ENCODE data around the gene SLC25A44. TPM values are rescaled to one million over a fixed set of nuclear protein-coding genes. Genes with fewer than 3 reads are reported as not detected.
A peak's percentile ranks its signal among the peaks of the same experiment; 100 is the strongest.

The SLC25A44 gene
- total RNA-seq, 4 donors from 2014 or later = 15.7 to 40.6 (median 33.7) TPM

DNA sequence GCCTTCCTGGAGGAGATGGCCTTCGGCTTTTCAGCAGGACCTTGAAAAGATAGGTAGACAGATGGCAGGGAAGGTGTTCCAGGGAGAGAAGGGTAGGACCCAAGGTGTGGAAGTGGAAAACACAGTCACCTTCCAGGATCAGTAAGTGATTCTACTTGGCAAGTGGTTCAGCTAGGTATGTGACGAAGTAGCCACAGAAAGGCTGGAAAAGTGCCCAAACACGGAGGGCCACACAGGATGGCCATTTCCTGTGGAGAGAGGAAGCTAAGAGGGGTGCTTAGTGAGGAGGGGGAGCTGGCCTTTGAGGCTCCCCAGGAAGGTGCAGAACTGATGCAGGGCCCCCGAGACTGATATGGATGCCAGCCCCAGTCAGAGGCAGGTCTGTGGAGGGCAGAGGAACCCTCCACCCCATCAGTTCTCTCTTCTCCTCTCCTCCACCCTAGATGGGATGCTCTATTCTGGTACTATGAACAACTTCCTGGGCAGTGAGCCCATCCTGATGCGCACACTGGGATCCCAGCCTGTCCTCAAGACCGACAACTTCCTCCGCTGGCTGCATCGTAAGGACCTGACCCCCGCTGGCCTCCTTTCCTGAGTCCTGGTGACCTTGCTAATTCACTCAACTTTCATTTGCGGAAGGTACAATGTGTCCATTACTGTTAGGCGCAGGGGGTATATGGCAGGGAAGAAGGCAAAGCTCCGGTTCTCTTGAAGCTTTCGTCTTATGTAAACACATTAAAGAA lies 33.7 kb upstream of the SLC25A44 start:
- Histone ChIP-seq H3K9me3 (no peaks in the 10 kb centered on the region), H3K4me3 (peak overlapping the region in 2 of 4 donors; percentile 49 to 58), H3K36me3 (no peaks in the 10 kb centered on the region), H3K4me1 (peaks cover 0 to 16% (median 0%) of the 10 kb centered on the region in 4 donors), H3K27me3 (no peaks in the 10 kb centered on the region), H3K27ac (peak overlapping the region in 2 of 4 donors; percentile 55 to 72)
- DNase-seq = no peak
- TF ChIP-seq, protein P1, sequence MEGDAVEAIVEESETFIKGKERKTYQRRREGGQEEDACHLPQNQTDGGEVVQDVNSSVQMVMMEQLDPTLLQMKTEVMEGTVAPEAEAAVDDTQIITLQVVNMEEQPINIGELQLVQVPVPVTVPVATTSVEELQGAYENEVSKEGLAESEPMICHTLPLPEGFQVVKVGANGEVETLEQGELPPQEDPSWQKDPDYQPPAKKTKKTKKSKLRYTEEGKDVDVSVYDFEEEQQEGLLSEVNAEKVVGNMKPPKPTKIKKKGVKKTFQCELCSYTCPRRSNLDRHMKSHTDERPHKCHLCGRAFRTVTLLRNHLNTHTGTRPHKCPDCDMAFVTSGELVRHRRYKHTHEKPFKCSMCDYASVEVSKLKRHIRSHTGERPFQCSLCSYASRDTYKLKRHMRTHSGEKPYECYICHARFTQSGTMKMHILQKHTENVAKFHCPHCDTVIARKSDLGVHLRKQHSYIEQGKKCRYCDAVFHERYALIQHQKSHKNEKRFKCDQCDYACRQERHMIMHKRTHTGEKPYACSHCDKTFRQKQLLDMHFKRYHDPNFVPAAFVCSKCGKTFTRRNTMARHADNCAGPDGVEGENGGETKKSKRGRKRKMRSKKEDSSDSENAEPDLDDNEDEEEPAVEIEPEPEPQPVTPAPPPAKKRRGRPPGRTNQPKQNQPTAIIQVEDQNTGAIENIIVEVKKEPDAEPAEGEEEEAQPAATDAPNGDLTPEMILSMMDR (IDR thresholded peaks at IDR 0.05) = no peak
- TF ChIP-seq POLR2A (IDR thresholded peaks at IDR 0.05) = no peak

DNA sequence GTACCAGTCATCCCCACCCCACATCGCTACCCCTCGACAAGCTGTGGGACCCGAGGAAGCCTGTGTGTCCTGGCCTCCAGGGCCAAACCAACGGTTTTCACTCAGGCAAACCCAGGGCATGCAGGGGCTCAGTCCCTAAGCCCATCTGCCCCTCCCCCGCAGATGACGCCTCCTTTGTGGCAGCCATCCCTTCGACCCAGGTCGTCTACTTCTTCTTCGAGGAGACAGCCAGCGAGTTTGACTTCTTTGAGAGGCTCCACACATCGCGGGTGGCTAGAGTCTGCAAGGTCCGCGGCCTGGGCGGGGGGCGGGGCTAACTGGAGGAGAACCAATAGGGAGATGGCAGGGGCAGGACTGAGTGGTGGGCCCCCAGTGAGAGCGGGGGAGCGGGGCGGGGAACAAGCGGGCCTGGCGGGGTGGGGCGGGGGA lies 33.1 kb upstream of the SLC25A44 start:
- peak; percentile 74 to 88 (median 82) for DNase-seq
- Histone ChIP-seq H3K36me3 (no peaks in the 10 kb centered on the region), H3K9me3 (no peaks in the 10 kb centered on the region), H3K4me1 (peaks cover 0 to 16% (median 0%) of the 10 kb centered on the region in 4 donors), H3K4me3 (peak overlapping the region; percentile 35 to 58 (median 45)), H3K27ac (peak overlapping the region in 2 of 4 donors; percentile 55 to 72), H3K27me3 (no peaks in the 10 kb centered on the region)
- TF ChIP-seq, protein P1 (IDR thresholded peaks at IDR 0.05) = no peak
- no peak for TF ChIP-seq POLR2A (IDR thresholded peaks at IDR 0.05)

DNA sequence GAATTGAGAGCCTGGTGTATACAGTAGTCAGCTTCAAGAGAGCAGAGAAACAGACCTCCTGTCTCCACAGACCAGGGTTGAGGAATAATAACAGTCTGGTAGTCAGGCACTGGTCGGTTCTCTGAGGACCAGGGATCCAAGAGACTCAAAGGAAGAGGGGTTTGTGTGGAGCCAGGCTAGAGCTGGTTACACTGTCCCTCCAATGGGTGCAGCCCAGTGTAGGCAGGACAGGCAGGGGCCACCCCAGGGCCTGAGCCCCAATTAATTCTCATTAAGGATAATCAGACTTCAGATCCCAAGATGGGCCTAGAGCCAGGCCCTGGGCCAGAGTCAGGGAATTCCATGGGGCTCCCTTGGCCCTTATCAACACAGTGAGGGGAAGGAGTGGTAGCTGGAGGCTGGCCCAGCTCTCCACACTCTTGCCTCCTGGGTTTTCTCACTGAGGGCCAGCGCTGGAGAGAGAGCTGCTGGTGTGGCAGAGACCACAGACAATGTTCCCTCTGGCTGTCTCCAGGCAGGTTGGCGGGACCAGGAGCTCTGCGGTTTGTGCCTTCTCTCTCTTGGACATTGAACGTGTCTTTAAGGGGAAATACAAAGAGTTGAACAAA lies 31.4 kb upstream of the SLC25A44 start:
- TF ChIP-seq, protein P1 (IDR thresholded peaks at IDR 0.05) = no peak
- TF ChIP-seq POLR2A (IDR thresholded peaks at IDR 0.05) = no peak
- Histone ChIP-seq H3K27ac (no peak overlapping the region), H3K4me1 (peaks cover 0 to 16% (median 0%) of the 10 kb centered on the region in 4 donors), H3K9me3 (no peaks in the 10 kb centered on the region), H3K27me3 (no peaks in the 10 kb centered on the region), H3K4me3 (no peak overlapping the region), H3K36me3 (no peaks in the 10 kb centered on the region)
- DNase-seq = no peak

DNA sequence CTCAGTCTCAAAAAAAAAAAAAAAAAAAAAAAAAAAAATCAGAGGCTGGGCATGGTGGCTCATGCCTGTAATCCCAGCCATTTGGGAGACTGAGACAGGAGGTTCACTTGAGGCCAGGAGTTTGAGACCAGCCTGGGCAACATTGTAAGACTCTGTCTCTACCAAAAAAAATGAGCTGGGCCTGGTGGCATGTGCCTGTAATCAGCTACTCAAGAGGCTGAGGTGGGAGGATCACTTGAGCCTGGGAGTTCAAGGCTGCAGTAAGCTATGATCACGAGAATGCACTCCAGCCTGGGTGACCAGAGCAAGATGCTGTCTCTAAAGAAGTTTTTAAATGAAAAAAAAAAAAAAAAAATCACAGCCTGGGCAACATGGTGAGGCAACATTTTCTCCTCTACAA lies 30.2 kb upstream of the SLC25A44 start:
- no peaks in the 10 kb centered on the region for H3K36me3 ChIP-seq
- H3K27me3 ChIP-seq = no peaks in the 10 kb centered on the region
- no peaks in the 10 kb centered on the region for H3K9me3 ChIP-seq
- no peak for DNase-seq
- no peak overlapping the region for H3K4me3 ChIP-seq
- peaks cover 0 to 16% (median 0%) of the 10 kb centered on the region in 4 donors for H3K4me1 ChIP-seq
- TF ChIP-seq POLR2A (IDR thresholded peaks at IDR 0.05) = no peak
- TF ChIP-seq, protein P1 (IDR thresholded peaks at IDR 0.05) = no peak
- H3K27ac ChIP-seq = no peak overlapping the region

DNA sequence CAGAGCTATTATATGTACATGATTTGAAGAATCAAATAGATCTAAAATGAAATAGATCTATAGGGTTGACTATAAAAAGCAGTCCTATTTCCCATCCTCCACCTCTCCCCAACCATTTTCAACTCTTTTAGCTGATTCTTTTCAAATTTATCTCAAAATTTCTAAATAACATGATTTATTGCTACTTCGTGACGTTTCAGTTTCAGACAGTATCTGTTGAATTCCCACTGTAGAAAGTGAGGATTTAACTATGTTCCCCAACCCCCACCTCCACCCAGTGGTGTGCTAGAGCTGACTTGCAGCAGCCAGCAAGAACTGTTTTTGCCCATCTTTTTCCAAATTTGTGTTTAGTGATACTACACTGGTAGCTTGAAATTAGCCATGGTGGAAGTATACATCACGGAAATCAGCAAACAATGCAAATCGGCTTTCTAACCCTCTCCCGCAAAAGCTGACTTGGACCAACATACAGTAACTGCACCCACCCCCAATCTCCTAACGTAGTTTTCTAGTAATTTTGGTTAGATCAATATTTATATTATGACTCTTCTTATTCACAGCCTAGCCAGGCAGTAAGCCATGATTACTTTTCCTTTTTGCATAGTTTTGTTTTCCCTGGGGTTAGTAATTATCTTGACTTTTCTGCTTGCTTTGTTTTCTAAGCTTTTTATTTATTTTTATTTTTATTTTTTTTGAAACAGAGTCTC lies 29.6 kb upstream of the SLC25A44 start:
- TF ChIP-seq, protein P1 (IDR thresholded peaks at IDR 0.05) = no peak
- no peak for TF ChIP-seq POLR2A (IDR thresholded peaks at IDR 0.05)
- no peak overlapping the region for H3K4me3 ChIP-seq
- H3K27ac ChIP-seq = no peak overlapping the region
- DNase-seq = no peak
- H3K27me3 ChIP-seq = no peaks in the 10 kb centered on the region
- H3K4me1 ChIP-seq = peaks cover 0 to 16% (median 0%) of the 10 kb centered on the region in 4 donors
- no peaks in the 10 kb centered on the region for H3K9me3 ChIP-seq
- no peaks in the 10 kb centered on the region for H3K36me3 ChIP-seq
